Measurements from ENCODE around the gene C2orf72. TPM values are rescaled to one million over a fixed set of nuclear protein-coding genes. Genes with fewer than 3 reads are reported as not detected.

Gene C2orf72
- total and polyA plus RNA-seq, 2 of the 13 experiments (the other 11 are each of a cell fraction or from before 2014, with no cell fraction given): 147 to 203 TPM

- TF ChIP-seq NR0B2 (CRISPR knock-in tag; IDR thresholded peaks at IDR 0.05) (no peak; the same call in 1 of the 2 replicates), ZNF558 (CRISPR knock-in tag; IDR thresholded peaks at IDR 0.05; ENCODE audit: borderline replicate concordance) (peak; percentile 26; the same call in 1 of the 2 replicates), HNF1B (CRISPR knock-in tag; IDR thresholded peaks at IDR 0.05) (peak; percentile 93), TBX2 (CRISPR knock-in tag; IDR thresholded peaks at IDR 0.05; ENCODE audit: borderline replicate concordance) (peak; percentile 87; the same call in 1 of the 2 replicates), FOXP1 (IDR thresholded peaks at IDR 0.05) (no peak), FOXP1 (CRISPR knock-in tag; IDR thresholded peaks at IDR 0.05) (no peak), SYNCRIP (IDR thresholded peaks at IDR 0.05; ENCODE audit: insufficient read depth, low read depth, low read length) (no peak), ZNF337 (CRISPR knock-in tag; IDR thresholded peaks at IDR 0.05; ENCODE audit: borderline replicate concordance, low read depth) (no peak), ZNF383 (CRISPR knock-in tag; IDR thresholded peaks at IDR 0.05; ENCODE audit: borderline replicate concordance) (no peak), ZNF260 (CRISPR knock-in tag; IDR thresholded peaks at IDR 0.05; ENCODE audit: borderline replicate concordance, low read depth) (no peak), ZNF574 (CRISPR knock-in tag; IDR thresholded peaks at IDR 0.05) (peak; percentile 99), RAD21 (CRISPR knock-in tag; IDR thresholded peaks at IDR 0.05) (peak; percentile 62), ZIK1 (CRISPR knock-in tag; IDR thresholded peaks at IDR 0.05; ENCODE audit: borderline replicate concordance, low read depth) (no peak), SP4 (CRISPR knock-in tag; IDR thresholded peaks at IDR 0.05) (peak; percentile 35; the same call in 1 of the 2 replicates), ZFX (CRISPR knock-in tag; IDR thresholded peaks at IDR 0.05; ENCODE audit: low read depth) (peak; percentile 93), TFDP1 (CRISPR knock-in tag; IDR thresholded peaks at IDR 0.05; ENCODE audit: borderline replicate concordance) (peak; percentile 71; the same call in 1 of the 2 replicates), DR1 (CRISPR knock-in tag; IDR thresholded peaks at IDR 0.05) (0 out of 2 replicates have a peak, but pooled peaks have one; percentile 33), ZNF572 (CRISPR knock-in tag; IDR thresholded peaks at IDR 0.05) (peak; percentile 91; the same call in 1 of the 2 replicates), ZSCAN25 (CRISPR knock-in tag; IDR thresholded peaks at IDR 0.05) (0 out of 2 replicates have a peak, but pooled peaks have one; percentile 46), ATF5 (CRISPR knock-in tag; IDR thresholded peaks at IDR 0.05; ENCODE audit: low read depth) (no peak; the same call in 1 of the 2 replicates)
Measured at GRCh38 chr2:231056453-231057416, 19.4 kb downstream of the C2orf72 start, which contains the start of gene PSMD1 (continued).

All from HepG2 (cell line).